ENCODE data around the gene TAF11L10.
"Not testable (repeated sequence)": the region's sequence is repeated elsewhere in the genome, so short reads cannot be mapped to it uniquely, and the experiment has no call there.

The TAF11L10 gene

DNA sequence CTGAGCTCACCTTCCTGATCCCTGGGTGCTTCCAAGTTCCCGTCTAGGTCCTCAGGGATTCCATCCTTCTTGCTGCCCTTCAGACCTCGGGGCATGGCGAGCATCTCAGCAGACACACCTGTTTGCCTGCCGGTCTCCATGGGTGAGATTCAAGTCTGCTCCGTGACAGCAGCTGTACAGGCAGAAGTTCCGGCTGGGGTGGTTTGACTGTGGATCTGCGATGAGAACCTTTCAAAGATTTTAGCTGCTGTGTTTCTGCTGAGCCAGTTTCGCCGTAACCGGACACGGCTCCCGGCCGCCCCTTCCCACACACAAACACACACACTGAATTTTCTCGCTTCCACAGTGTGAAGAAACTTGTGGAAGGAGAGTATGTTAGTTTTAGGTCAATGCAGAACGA is 3.4 kb downstream of the TAF11L10 start, which contains the start of gene TAF11L9:
Gene TAF11L9, minus strand, starts transcription at position 140 of the 400 bp plus-strand sequence.
- not testable (repeated sequence) for H3K4me3 ChIP-seq (ENCODE audit: extremely low read depth, insufficient read depth, low read length, poor library complexity, severe bottlenecking); H3K4me1 ChIP-seq (ENCODE audit: control insufficient read depth, insufficient read depth, low read length, poor library complexity, severe bottlenecking); H3K27ac ChIP-seq (ENCODE audit: low read depth, low read length, severe bottlenecking); H3K36me3 ChIP-seq (ENCODE audit: control insufficient read depth, insufficient read depth, low read length); H3K9me3 ChIP-seq (ENCODE audit: control insufficient read depth, low read length)
- no CpG with 5 or more reads among the region's 15 CpGs for WGBS, 2 experiments (ENCODE audit: insufficient coverage in 2 of 2)

DNA sequence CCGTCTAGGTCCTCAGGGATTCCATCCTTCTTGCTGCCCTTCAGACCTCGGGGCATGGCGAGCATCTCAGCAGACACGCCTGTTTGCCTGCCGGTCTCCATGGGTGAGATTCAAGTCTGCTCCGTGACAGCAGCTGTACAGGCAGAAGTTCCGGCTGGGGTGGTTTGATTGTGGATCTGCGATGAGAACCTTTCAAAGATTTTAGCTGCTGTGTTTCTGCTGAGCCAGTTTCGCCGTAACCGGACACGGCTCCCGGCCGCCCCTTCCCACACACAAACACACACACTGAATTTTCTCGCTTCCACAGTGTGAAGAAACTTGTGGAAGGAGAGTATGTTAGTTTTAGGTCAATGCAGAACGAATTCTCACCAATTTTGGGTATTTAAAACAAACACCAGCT is 6.8 kb downstream of the TAF11L10 start, which contains the start of gene TAF11L8:
Gene TAF11L8, minus strand, starts transcription at position 101 of the 400 bp plus-strand sequence.
- H3K36me3 ChIP-seq (ENCODE audit: control insufficient read depth, insufficient read depth, low read length); H3K4me3 ChIP-seq (ENCODE audit: extremely low read depth, insufficient read depth, low read length, poor library complexity, severe bottlenecking); H3K9me3 ChIP-seq (ENCODE audit: control insufficient read depth, low read length); H3K4me1 ChIP-seq (ENCODE audit: control insufficient read depth, insufficient read depth, low read length, poor library complexity, severe bottlenecking); H3K27ac ChIP-seq (ENCODE audit: low read depth, low read length, severe bottlenecking): not testable (repeated sequence)
- no CpG with 5 or more reads among the region's 16 CpGs for WGBS, 2 experiments (ENCODE audit: insufficient coverage in 2 of 2)

DNA sequence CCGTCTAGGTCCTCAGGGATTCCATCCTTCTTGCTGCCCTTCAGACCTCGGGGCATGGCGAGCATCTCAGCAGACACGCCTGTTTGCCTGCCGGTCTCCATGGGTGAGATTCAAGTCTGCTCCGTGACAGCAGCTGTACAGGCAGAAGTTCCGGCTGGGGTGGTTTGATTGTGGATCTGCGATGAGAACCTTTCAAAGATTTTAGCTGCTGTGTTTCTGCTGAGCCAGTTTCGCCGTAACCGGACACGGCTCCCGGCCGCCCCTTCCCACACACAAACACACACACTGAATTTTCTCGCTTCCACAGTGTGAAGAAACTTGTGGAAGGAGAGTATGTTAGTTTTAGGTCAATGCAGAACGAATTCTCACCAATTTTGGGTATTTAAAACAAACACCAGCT is 12.0 kb downstream of the TAF11L10 start, which contains the start of gene TAF11L7:
Gene TAF11L7, minus strand, starts transcription at position 101 of the 400 bp plus-strand sequence.
- H3K4me1 ChIP-seq (ENCODE audit: control insufficient read depth, insufficient read depth, low read length, poor library complexity, severe bottlenecking); H3K27ac ChIP-seq (ENCODE audit: low read depth, low read length, severe bottlenecking); H3K4me3 ChIP-seq (ENCODE audit: extremely low read depth, insufficient read depth, low read length, poor library complexity, severe bottlenecking); H3K9me3 ChIP-seq (ENCODE audit: control insufficient read depth, low read length); H3K36me3 ChIP-seq (ENCODE audit: control insufficient read depth, insufficient read depth, low read length): not testable (repeated sequence)
- WGBS, 2 experiments (ENCODE audit: insufficient coverage in 2 of 2), result no CpG with 5 or more reads among the region's 16 CpGs
